HEK293T (cell line): ENCODE measurements around the gene VMP1.

Source experiments
- ARNT ChIP-seq: fragments of 450-650 bp; IDR thresholded peaks from 2 replicates; pipeline ENCODE4 v1.6.1; 2017; ENCODE audit warnings: mild to moderate bottlenecking
- BHLHE40 ChIP-seq: fragments of 450-650 bp; IDR thresholded peaks from 2 replicates; pipeline ENCODE4 v1.6.1; 2016; ENCODE audit warnings: mild to moderate bottlenecking, moderate library complexity, borderline replicate concordance
- ELF4 ChIP-seq: fragments of 450-650 bp; IDR thresholded peaks from 2 replicates; pipeline ENCODE4 v1.6.1; 2017; ENCODE audit warnings: antibody characterized with exemption
- FOXA1 ChIP-seq: fragments of 450-650 bp; IDR thresholded peaks from 2 replicates; pipeline ENCODE4 v1.6.1; 2016; ENCODE audit warnings: mild to moderate bottlenecking
- FOXK2 ChIP-seq: fragments of 450-650 bp; IDR thresholded peaks from 2 replicates; pipeline ENCODE4 v1.6.1; 2016; ENCODE audit warnings: mild to moderate bottlenecking
- HDGF ChIP-seq: fragments of 450-650 bp; IDR thresholded peaks from 2 replicates; pipeline ENCODE4 v1.6.1; 2017; ENCODE audit warnings: antibody characterized with exemption, borderline replicate concordance
- L3MBTL2 ChIP-seq: fragments of 450-650 bp; conservative IDR thresholded peaks from 2 replicates; pipeline ENCODE4 v1.6.1; 2016; ENCODE audit warnings: mild to moderate bottlenecking
- SP1 ChIP-seq: fragments of 450-650 bp; IDR thresholded peaks from 2 replicates; pipeline ENCODE4 v1.6.1; 2017
- SUZ12 ChIP-seq: fragments of 450-650 bp; IDR thresholded peaks from 2 replicates; pipeline ENCODE4 v1.6.1; 2016; ENCODE audit warnings: mild to moderate bottlenecking
- ZNF384 ChIP-seq: fragments of 450-650 bp; IDR thresholded peaks from 2 replicates; pipeline ENCODE4 v1.6.1; 2016
- TF ChIP-seq, protein P1 (sequence below): fragments of 450-650 bp; IDR thresholded peaks from 2 replicates; pipeline ENCODE4 v1.6.1; 2016

DNA sequence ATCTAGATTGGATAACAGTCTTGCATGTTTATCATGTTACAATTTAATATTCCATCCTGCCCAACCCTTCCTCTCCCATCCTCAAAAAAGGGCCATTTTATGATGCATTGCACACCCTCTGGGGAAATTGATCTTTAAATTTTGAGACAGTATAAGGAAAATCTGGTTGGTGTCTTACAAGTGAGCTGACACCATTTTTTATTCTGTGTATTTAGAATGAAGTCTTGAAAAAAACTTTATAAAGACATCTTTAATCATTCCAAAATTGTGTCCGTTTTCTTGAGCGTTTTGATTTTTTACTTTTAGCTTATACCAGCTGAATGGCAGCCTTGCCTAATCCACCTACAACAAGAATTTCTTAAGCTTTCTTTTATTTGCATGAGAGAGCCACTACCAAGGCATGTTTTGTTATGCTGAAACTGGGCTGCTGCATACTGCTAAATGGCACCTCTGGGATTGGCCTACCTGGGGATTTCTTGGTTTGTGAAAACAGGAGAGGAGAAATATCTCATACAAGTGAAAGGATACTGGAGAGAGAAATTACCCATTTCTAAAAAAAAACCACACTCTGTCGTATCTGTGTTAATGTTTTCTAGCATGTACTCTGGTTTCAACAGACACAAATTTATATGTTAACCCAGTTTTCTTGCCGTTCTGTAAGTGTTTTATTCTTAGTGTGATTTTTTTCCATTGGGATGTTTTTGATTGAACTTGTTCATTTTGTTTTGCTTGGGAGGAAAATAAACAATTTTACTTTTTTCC lies 133.1 kb downstream of the VMP1 start:
- TF ChIP-seq SP1 = no peak
- TF ChIP-seq SUZ12 = no peak
- TF ChIP-seq, protein P1, sequence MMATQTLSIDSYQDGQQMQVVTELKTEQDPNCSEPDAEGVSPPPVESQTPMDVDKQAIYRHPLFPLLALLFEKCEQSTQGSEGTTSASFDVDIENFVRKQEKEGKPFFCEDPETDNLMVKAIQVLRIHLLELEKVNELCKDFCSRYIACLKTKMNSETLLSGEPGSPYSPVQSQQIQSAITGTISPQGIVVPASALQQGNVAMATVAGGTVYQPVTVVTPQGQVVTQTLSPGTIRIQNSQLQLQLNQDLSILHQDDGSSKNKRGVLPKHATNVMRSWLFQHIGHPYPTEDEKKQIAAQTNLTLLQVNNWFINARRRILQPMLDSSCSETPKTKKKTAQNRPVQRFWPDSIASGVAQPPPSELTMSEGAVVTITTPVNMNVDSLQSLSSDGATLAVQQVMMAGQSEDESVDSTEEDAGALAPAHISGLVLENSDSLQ = no peak
- TF ChIP-seq ZNF384 = no peak
- no peak for TF ChIP-seq BHLHE40
- no peak for TF ChIP-seq L3MBTL2
- TF ChIP-seq ARNT = no peak
- TF ChIP-seq ELF4 = no peak
- TF ChIP-seq FOXA1 = no peak
- TF ChIP-seq HDGF = no peak
- no peak for TF ChIP-seq FOXK2
